ENCODE measurements around the gene KRTAP4-5. TPM values are rescaled to one million over a fixed set of nuclear protein-coding genes. Genes with fewer than 3 reads are reported as not detected.
"Not testable (repeated sequence)": the region's sequence is repeated elsewhere in the genome, so short reads cannot be mapped to it uniquely, and the experiment has no call there.

Gene KRTAP4-5
- total RNA-seq, 3 donors from 2014 or later: not detected

- TF ChIP-seq CTCF (IDR thresholded peaks at IDR 0.05): no peak
- intact Hi-C loops (cut with DNase I, micrococcal nuclease): no loop called here
- DNase-seq: no peak
- H3K4me3 ChIP-seq: no peak overlapping the region
- H3K9me3 ChIP-seq: no peaks in the 10 kb centered on the region
- H3K4me1 ChIP-seq (ENCODE audit: low read depth): no peaks in the 10 kb centered on the region
- H3K36me3 ChIP-seq (ENCODE audit: low read depth): no peaks in the 10 kb centered on the region
- no peak for ATAC-seq
Observed at GRCh38 chr17:41118721-41119120, 30.9 kb downstream of the KRTAP4-5 start.

GRCh38 chr17:41117846-41118386, 31.7 kb downstream of the KRTAP4-5 start, which contains the start of gene KRTAP4-11:
Gene KRTAP4-11 (minus strand): TSS chr17:41118373. CDS start chr17:41118315, 58 bp downstream.
- H3K9me3 ChIP-seq; intact Hi-C loops (cut with DNase I, micrococcal nuclease); DNase-seq; H3K36me3 ChIP-seq (ENCODE audit: low read depth); ATAC-seq; H3K4me1 ChIP-seq (ENCODE audit: low read depth); H3K4me3 ChIP-seq: not testable (repeated sequence)

- Histone ChIP-seq H3K9me3 (no peaks in the 10 kb centered on the region), H3K36me3 (ENCODE audit: low read depth) (no peaks in the 10 kb centered on the region), H3K4me3 (no peak overlapping the region), H3K4me1 (ENCODE audit: low read depth) (no peaks in the 10 kb centered on the region)
- intact Hi-C loops (cut with DNase I, micrococcal nuclease): no loop called here
- DNase-seq: no peak
- no peak for TF ChIP-seq CTCF (IDR thresholded peaks at IDR 0.05)
- peak; percentile 51 for ATAC-seq
Observed at GRCh38 chr17:41116297-41116696, 33.3 kb downstream of the KRTAP4-5 start.

- ATAC-seq: no peak
- intact Hi-C loops (cut with DNase I, micrococcal nuclease): no loop called here
- Histone ChIP-seq H3K4me1 (ENCODE audit: low read depth) (no peaks in the 10 kb centered on the region), H3K9me3 (no peaks in the 10 kb centered on the region), H3K36me3 (ENCODE audit: low read depth) (no peaks in the 10 kb centered on the region), H3K4me3 (no peak overlapping the region)
- TF ChIP-seq CTCF (IDR thresholded peaks at IDR 0.05): no peak
- no peak for DNase-seq
Observed at GRCh38 chr17:41111151-41111885, 38.3 kb downstream of the KRTAP4-5 start.

- H3K4me3 ChIP-seq; H3K9me3 ChIP-seq; H3K36me3 ChIP-seq (ENCODE audit: low read depth); ATAC-seq; intact Hi-C loops (cut with DNase I, micrococcal nuclease); H3K4me1 ChIP-seq (ENCODE audit: low read depth); DNase-seq: not testable (repeated sequence)
Observed at GRCh38 chr17:41108728-41109386, 40.8 kb downstream of the KRTAP4-5 start.

GRCh38 chr17:41107941-41108450, 41.6 kb downstream of the KRTAP4-5 start:
- no peaks in the 10 kb centered on the region for H3K9me3 ChIP-seq
- intact Hi-C loops (cut with DNase I, micrococcal nuclease): no loop called here
- no peak for TF ChIP-seq CTCF (IDR thresholded peaks at IDR 0.05)
- no peak overlapping the region for H3K4me3 ChIP-seq
- H3K4me1 ChIP-seq (ENCODE audit: low read depth): no peaks in the 10 kb centered on the region
- DNase-seq (no peak), ATAC-seq (no peak)
- H3K36me3 ChIP-seq (ENCODE audit: low read depth): no peaks in the 10 kb centered on the region

GRCh38 chr17:41105347-41105746, 44.3 kb downstream of the KRTAP4-5 start, which contains the start of gene KRTAP4-9:
Gene KRTAP4-9 (plus strand): TSS chr17:41105389. CDS start chr17:41105389, 0 bp downstream.
- DNase-seq; H3K36me3 ChIP-seq (ENCODE audit: low read depth); H3K9me3 ChIP-seq; intact Hi-C loops (cut with DNase I, micrococcal nuclease); H3K4me1 ChIP-seq (ENCODE audit: low read depth); H3K4me3 ChIP-seq; ATAC-seq: not testable (repeated sequence)

- not testable (repeated sequence) for ATAC-seq
Observed at GRCh38 chr17:41104386-41105038, 45.1 kb downstream of the KRTAP4-5 start.

More at GRCh38 chr17:41104386-41105038, 45.1 kb downstream of the KRTAP4-5 start:
- intact Hi-C loops (cut with DNase I, micrococcal nuclease); H3K36me3 ChIP-seq (ENCODE audit: low read depth); H3K9me3 ChIP-seq; DNase-seq; H3K4me1 ChIP-seq (ENCODE audit: low read depth); H3K4me3 ChIP-seq: not testable (repeated sequence)
